NCI-H1930 (cell line): ENCODE data around the gene GIMAP6.
"Not testable (repeated sequence)": the region's sequence is repeated elsewhere in the genome, so short reads cannot be mapped to it uniquely, and the experiment has no call there.

Source experiments
- DNase-seq, 2 experiments: peaks; one replicate each; lab custom pipeline; 2025; lab: John Stamatoyannopoulos, UW

GIMAP6 gene

GRCh38 chr7:150645259-150646020 is 13.3 kb upstream of the GIMAP6 start:
- DNase-seq: no peak

GRCh38 chr7:150642926-150643325 is 10.7 kb upstream of the GIMAP6 start:
- DNase-seq: no peak

DNA sequence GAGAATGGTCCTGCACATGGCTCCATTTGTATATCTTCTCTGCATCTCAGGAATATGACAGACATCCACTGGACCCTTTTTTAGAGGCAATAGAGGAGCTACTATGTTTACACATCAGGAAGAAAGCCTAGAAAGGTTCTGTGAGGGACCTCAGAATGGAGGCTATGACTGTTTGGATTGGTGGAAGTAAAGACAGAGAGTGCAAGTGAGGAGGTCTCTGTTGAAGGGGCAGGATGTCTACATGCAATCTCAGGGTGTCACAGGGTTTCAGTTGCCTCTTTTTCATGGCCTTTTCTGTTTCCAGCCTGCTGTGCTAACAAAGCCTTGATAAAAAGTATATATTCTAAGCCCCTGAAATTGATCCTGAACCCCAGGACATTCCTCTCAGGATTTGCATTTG is 9.7 kb upstream of the GIMAP6 start:
- DNase-seq: no peak

DNA sequence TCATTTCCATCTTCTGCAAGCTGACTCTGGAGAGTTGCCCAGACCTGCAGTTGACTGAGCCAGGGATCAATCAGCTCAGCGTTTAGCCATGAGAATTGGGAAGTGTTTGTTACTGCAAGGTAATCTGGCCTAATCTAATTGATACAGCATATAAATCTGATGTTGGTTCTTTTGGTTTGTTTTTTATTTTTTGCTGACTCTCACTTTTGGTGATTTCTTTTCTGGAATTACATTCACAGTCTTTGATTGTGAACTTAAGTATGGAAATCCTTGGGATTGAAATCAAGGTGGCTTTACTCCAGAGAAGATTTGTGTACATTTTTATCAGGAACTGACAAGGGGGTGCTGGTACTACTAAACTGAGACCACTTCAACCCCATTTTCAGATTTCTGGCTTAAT is 1.7 kb upstream of the GIMAP6 start:
- DNase-seq: no peak

- no peak for DNase-seq
These were observed 930 bp downstream of the GIMAP6 start for GRCh38 chr7:150631084-150631826.

DNA sequence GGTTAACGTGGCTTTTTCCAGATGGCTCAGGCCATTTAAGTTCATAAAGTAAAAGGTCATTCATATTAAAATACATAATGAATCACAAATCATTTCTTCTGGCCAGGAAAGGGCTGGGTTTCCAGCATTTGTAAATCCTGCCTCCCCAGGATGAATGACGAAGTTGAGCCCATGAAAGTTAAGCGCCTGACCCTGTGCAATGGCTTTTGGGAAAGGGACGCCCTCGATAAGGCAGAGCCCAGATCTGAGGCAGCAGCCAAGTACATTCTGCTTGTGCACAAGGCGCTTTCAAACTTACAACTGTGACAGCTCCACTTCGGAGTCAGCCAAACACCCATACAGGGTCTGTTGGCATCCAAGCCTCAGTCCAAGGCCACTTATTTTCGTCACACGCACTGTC is 2.8 kb downstream of the GIMAP6 start:
- no peak for DNase-seq

DNA sequence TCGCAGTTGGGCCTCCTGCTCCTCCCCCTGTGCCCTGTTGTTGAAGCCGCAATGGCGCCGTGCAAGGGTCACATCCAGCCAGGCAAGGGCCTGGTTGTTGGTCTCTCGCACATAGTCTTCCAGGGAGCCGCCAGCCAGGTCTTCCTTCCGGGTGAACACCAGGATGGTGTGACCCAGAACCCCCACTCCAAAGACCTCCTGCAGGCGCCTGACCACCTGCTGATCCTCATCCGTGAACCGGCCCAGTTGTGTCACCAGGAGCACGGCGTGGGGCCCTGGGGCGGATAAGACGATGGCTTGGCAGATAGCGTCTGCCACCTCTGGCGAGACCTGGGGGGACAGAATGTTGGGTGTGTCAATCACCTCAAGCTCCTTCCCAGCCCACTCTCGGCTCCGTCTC is 4.2 kb downstream of the GIMAP6 start:
- DNase-seq: no peak

- no peak for DNase-seq
These were observed 5.5 kb downstream of the GIMAP6 start for GRCh38 chr7:150626696-150627095.

DNA sequence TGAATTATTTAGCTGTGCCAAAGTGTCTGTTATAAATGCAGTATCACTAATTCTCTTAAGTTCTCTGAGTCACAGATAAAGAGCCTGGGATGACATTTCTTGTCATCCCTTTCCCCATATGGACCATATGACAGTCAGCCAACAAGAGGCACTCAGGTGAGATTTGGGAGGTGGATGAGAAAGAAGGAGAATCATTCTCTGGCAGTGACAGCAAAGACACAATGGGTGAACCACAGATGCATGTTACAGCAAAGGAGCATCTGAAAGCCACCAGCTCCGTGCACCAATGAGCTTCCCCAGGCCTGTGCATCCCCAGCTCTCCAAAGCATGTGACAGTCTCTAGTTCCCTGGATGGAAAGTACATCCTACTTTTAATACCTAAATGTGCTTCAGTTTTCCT is 10.8 kb downstream of the GIMAP6 start:
- no peak for DNase-seq

DNA sequence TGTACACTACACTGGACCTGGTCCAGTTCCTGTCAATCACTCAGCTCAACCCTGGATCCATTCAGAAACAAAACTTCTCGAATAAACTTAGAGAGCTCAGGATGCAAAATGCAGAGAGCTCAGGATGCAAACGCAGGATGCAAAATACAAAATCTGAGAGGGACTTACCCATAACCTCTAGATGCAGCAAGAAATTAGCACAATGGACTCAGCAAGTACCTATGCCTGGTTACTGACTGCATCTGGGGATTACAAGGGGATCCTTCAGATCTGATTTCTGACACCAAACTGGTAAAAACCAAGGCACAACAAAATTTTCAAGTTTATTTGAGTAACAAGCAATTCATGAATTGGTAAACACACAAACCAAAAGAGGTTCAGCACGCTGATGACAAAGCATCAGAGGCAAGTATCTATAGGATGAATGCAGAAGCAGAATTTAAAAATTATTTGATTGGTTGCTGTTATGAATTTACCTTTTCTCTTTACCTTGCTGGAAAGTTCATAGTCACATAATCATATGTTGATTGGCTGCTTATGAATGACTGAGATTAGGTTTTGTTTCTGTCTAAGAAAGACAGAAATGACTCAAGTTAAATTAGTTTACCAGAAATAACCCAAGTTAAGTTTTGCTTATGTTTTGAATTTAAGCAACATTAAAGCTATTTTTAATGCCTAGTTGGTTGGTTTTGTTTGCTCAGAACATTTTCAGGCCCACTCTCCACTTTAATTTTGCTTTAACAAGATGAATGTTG is 11.4 kb downstream of the GIMAP6 start:
- no peak for DNase-seq

- no peak for DNase-seq
These were observed 12.1 kb downstream of the GIMAP6 start for GRCh38 chr7:150620061-150620460.

GRCh38 chr7:150615221-150615755 is 16.9 kb downstream of the GIMAP6 start:
- not testable (repeated sequence) for DNase-seq

DNA sequence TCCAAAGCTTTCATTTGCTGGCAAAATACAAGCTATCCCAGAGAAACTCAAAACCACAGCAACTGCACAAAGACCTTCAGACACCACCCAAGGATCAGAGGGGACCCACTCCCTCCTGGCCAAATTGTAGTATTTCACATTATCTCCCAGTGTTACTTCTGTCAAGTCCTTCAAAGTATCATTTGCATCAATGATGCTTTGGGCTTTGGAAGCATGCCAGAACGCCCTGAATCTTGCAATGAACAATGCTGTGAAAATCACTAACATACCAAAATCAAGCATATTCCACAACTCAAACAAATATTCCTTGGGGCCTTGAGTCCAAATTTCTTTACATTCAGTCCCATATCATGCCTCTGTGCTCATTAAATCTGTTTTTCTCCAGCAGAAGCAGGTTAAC is 17.8 kb downstream of the GIMAP6 start:
- DNase-seq: not testable (repeated sequence)

- no peak for DNase-seq
These were observed 18.3 kb downstream of the GIMAP6 start for GRCh38 chr7:150613880-150614279.

- DNase-seq: no peak
These were observed 19.3 kb downstream of the GIMAP6 start for GRCh38 chr7:150612925-150613324.

DNA sequence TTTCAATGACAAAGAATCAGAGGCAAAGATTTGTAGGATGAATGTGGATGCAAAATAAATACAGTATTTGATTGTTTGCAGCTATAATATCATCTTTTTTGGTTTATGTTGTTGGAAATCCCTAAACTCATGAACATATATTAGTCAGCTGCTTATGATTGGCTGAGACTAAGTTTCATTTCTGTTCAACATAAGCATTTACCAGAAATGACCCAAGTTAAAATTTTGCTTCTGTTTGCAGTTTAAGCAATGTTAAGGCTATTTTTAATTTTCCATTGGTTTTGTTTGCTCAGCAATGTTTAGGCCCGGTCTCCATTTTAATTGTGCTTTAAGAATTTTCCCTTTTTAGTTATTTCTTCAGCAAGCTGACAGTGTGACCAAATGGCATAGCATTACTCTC is 22.0 kb downstream of the GIMAP6 start:
- DNase-seq: no peak

DNA sequence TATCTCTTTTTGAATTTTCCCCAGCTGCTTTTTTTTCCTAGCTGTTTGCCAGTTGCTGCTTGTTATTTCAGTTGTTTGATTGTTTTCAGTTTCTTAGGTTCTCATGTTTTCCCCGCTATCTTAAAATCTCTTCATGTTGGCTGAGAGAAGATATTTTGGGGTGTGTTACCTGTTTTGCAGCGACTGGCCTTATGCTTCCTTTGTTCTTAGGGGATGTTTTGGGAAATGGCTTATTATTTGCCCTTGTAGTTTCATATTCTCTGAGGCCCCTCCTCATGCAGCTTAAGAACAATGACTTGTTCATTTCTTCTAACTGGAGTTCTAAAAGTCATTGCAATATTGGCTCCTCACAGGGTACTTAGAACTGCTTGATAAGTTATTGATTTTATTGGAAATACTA is 28.6 kb downstream of the GIMAP6 start:
- not testable (repeated sequence) for DNase-seq

DNA sequence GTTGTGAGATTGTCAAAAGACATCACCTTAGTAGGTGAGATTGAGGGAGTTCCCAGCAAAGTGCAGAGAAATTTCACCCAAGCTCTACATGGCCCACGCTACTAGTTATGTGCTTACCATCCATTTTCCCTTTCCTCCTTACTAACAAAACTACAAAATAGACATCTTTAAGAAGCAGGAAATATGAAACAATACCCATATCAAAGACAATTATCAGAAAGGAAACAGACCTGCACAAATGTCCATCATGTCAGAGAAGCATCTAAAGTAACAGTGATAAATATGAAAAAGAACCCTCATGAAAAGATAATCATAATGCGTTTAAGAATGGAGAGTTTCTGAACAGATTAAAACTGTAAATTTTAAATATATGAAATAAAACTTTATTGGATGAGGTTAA is 36.8 kb downstream of the GIMAP6 start:
- DNase-seq: no peak

GRCh38 chr7:150594805-150595204 is 37.4 kb downstream of the GIMAP6 start:
- DNase-seq: no peak

GRCh38 chr7:150587551-150587950 is 44.6 kb downstream of the GIMAP6 start:
- no peak for DNase-seq

DNA sequence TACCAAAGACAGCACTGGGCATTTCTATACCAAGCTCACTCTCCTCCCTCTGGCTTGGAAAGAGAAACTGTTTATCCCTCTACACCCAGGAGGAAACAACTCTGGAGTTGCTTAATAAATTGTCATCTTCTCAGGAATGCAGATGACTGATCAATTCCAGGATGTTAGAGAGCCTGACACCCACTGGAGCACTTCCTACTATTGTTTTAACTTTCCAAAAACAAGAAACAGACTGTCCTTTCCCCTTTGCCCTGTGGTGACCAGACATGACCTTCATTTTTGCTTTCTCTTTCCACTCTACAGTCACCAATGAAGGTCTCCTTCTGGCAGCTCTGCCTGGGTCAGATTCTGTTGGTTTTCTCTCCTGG is 45.4 kb downstream of the GIMAP6 start:
- no peak for DNase-seq

DNA sequence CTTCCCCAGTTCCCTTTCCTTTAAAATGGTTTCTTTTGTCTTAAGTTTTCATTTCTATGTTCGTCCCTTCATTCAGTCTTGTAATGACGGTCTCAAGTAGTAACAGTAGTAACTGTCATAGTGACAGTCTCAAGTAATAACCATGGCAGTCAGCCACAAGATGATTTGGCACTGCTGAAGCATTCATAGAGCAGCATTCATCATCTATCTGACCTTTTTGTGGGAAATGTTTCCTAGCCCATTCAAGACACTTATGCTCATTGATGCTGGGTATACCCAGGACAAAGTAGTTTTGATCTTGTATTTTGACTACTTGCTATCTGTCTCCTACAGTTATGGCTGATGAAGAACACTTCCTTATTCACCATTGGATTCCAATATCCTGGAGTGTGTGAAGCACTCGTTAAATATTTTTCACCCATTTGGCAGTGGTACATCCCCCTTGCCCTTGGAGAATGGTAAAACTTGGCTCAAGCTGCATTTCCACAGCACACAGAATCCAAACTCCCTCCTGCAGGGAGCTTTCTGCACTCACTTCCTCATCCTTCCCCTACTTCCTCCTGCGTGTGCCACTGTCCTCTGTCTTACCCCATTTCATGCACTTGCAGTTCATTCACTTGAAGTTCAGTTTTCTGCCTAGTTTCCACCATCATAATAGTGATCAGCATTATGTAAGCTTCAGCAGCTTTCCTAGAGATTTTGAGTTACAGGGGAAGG is 46.0 kb downstream of the GIMAP6 start:
- DNase-seq: no peak
